ENCODE data around the gene ZNF205. TPM values are rescaled to one million over a fixed set of nuclear protein-coding genes. Genes with fewer than 3 reads are reported as not detected.
A peak's percentile ranks its signal among the peaks of the same experiment; 100 is the strongest.

Gene ZNF205
- total and polyA plus RNA-seq, 2 of the 13 experiments (the other 11 are each of a cell fraction or from before 2014, with no cell fraction given) = 5.8 to 10.2 TPM

DNA sequence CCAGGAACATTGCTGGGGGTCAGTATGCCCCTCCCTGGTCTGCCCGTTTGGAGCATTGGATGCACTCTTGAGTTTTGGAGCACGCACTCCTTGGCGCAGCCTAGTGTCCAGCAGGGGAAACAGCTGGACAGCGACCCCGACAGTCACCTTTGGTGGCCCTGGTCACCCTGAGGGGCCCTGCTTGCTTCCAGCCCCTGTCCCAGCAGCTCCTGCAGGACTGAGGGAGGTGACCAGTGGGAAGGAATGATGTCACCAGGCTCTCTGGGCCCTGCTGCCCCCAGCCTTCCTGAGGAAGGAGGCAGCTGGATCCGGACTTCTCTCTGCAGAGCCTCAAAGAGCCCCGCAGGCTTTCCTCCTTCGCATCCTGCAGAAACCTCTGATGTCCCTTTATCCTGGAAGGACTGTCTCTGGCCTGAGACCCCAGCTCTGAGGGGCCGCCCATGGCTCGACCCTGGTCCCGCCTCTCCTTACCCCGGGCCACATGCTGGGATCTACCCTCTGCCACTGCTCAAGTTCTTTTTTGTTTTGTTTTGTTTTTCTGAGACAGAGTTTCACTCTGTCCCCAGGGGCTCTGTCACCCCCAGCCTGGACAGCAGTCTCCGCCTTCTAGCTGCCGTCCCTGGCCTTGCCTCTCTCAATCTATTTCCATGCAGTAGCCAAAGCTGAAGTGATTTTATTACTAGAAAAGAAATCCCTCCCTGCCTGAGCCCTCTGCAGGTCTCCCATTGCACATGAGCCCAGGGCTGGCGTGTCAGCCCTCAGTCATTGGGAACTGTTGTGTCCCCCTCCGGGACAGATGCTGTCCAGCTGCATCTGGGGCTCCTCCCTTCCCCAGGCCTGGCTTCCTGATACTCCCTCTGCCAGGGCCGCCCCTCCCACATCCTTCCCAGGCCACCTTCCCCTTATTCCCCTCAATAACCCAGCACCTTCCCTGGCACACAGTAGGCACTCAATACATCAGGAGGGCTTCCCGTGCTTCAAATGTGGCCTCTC is 24.8 kb upstream of the ZNF205 start (continued):
- TF ChIP-seq, protein P1, sequence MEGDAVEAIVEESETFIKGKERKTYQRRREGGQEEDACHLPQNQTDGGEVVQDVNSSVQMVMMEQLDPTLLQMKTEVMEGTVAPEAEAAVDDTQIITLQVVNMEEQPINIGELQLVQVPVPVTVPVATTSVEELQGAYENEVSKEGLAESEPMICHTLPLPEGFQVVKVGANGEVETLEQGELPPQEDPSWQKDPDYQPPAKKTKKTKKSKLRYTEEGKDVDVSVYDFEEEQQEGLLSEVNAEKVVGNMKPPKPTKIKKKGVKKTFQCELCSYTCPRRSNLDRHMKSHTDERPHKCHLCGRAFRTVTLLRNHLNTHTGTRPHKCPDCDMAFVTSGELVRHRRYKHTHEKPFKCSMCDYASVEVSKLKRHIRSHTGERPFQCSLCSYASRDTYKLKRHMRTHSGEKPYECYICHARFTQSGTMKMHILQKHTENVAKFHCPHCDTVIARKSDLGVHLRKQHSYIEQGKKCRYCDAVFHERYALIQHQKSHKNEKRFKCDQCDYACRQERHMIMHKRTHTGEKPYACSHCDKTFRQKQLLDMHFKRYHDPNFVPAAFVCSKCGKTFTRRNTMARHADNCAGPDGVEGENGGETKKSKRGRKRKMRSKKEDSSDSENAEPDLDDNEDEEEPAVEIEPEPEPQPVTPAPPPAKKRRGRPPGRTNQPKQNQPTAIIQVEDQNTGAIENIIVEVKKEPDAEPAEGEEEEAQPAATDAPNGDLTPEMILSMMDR (CRISPR knock-in tag; IDR thresholded peaks at IDR 0.05) = peak; percentile 89
- TF ChIP-seq CBX1 (IDR thresholded peaks at IDR 0.05; ENCODE audit: low read depth) = no peak
- TF ChIP-seq ZNF547 (CRISPR knock-in tag; IDR thresholded peaks at IDR 0.05) = 0 out of 2 replicates have a peak, but pooled peaks have one; percentile 58
- peak; percentile 83 for TF ChIP-seq ZNF296 (CRISPR knock-in tag; conservative IDR thresholded peaks at IDR 0.05)
- TF ChIP-seq, protein P2, sequence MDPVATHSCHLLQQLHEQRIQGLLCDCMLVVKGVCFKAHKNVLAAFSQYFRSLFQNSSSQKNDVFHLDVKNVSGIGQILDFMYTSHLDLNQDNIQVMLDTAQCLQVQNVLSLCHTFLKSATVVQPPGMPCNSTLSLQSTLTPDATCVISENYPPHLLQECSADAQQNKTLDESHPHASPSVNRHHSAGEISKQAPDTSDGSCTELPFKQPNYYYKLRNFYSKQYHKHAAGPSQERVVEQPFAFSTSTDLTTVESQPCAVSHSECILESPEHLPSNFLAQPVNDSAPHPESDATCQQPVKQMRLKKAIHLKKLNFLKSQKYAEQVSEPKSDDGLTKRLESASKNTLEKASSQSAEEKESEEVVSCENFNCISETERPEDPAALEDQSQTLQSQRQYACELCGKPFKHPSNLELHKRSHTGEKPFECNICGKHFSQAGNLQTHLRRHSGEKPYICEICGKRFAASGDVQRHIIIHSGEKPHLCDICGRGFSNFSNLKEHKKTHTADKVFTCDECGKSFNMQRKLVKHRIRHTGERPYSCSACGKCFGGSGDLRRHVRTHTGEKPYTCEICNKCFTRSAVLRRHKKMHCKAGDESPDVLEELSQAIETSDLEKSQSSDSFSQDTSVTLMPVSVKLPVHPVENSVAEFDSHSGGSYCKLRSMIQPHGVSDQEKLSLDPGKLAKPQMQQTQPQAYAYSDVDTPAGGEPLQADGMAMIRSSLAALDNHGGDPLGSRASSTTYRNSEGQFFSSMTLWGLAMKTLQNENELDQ (CRISPR knock-in tag; IDR thresholded peaks at IDR 0.05; ENCODE audit: borderline replicate concordance) = no peak
- TF ChIP-seq RXRB (CRISPR knock-in tag; IDR thresholded peaks at IDR 0.05; ENCODE audit: borderline replicate concordance) = 0 out of 2 replicates have a peak, but pooled peaks have one; percentile 23
- TF ChIP-seq IRX3 (CRISPR knock-in tag; IDR thresholded peaks at IDR 0.05; ENCODE audit: borderline replicate concordance, low read depth) = no peak
- TF ChIP-seq, protein P3, sequence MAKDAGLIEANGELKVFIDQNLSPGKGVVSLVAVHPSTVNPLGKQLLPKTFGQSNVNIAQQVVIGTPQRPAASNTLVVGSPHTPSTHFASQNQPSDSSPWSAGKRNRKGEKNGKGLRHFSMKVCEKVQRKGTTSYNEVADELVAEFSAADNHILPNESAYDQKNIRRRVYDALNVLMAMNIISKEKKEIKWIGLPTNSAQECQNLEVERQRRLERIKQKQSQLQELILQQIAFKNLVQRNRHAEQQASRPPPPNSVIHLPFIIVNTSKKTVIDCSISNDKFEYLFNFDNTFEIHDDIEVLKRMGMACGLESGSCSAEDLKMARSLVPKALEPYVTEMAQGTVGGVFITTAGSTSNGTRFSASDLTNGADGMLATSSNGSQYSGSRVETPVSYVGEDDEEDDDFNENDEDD (CRISPR knock-in tag; IDR thresholded peaks at IDR 0.05; ENCODE audit: borderline replicate concordance) = no peak
- TF ChIP-seq BRCA1 (CRISPR knock-in tag; IDR thresholded peaks at IDR 0.05) = no peak
- TF ChIP-seq MAFG (CRISPR knock-in tag; IDR thresholded peaks at IDR 0.05) = no peak
- 0 out of 2 replicates have a peak, but pooled peaks have one; percentile 0 for TF ChIP-seq KDM5B (CRISPR knock-in tag; IDR thresholded peaks at IDR 0.05; ENCODE audit: borderline replicate concordance)
- TF ChIP-seq HNRNPLL (IDR thresholded peaks at IDR 0.05; ENCODE audit: low read depth, low read length, poor library complexity, severe bottlenecking) = no peak
- TF ChIP-seq ZNF891 (CRISPR knock-in tag; IDR thresholded peaks at IDR 0.05) = 0 out of 2 replicates have a peak, but pooled peaks have one; percentile 6
- TF ChIP-seq ZNF451 (CRISPR knock-in tag; IDR thresholded peaks at IDR 0.05) = no peak
- TF ChIP-seq, protein P4, sequence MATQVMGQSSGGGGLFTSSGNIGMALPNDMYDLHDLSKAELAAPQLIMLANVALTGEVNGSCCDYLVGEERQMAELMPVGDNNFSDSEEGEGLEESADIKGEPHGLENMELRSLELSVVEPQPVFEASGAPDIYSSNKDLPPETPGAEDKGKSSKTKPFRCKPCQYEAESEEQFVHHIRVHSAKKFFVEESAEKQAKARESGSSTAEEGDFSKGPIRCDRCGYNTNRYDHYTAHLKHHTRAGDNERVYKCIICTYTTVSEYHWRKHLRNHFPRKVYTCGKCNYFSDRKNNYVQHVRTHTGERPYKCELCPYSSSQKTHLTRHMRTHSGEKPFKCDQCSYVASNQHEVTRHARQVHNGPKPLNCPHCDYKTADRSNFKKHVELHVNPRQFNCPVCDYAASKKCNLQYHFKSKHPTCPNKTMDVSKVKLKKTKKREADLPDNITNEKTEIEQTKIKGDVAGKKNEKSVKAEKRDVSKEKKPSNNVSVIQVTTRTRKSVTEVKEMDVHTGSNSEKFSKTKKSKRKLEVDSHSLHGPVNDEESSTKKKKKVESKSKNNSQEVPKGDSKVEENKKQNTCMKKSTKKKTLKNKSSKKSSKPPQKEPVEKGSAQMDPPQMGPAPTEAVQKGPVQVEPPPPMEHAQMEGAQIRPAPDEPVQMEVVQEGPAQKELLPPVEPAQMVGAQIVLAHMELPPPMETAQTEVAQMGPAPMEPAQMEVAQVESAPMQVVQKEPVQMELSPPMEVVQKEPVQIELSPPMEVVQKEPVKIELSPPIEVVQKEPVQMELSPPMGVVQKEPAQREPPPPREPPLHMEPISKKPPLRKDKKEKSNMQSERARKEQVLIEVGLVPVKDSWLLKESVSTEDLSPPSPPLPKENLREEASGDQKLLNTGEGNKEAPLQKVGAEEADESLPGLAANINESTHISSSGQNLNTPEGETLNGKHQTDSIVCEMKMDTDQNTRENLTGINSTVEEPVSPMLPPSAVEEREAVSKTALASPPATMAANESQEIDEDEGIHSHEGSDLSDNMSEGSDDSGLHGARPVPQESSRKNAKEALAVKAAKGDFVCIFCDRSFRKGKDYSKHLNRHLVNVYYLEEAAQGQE (IDR thresholded peaks at IDR 0.05; ENCODE audit: borderline replicate concordance in 1 of 2, low read depth in 1 of 2, low read length in 2 of 2) = peak; percentile 21 to 63; a peak in 3 of 4 replicates
- 0 out of 2 replicates have a peak, but pooled peaks have one; percentile 15 for TF ChIP-seq PPARG (CRISPR knock-in tag; conservative IDR thresholded peaks at IDR 0.05)
- TF ChIP-seq LCORL (IDR thresholded peaks at IDR 0.05) = no peak
- peak; percentile 70 for TF ChIP-seq LCORL (CRISPR knock-in tag; IDR thresholded peaks at IDR 0.05)

Data from HepG2 (cell line).